ENCODE results near the gene MEGF8.

- no peak for TF ChIP-seq CTCF (IDR thresholded peaks at IDR 0.05)
- no peak for TF ChIP-seq POLR2A (IDR thresholded peaks at IDR 0.05)
Observed at GRCh38 chr19:42279155-42279901, 46.1 kb upstream of the MEGF8 start.

Data from esophagus squamous epithelium (tissue), 4 donors.